Measurements from ENCODE around the gene PODN. TPM values are rescaled to one million over a fixed set of nuclear protein-coding genes. Genes with fewer than 3 reads are reported as not detected.
A peak's percentile ranks its signal among the peaks of the same experiment; 100 is the strongest.

PODN gene
- total and polyA plus RNA-seq, 2 of the 4 experiments (the other 2 are of a cell fraction): 0.54 to 6.2 TPM

GRCh38 chr1:53126495-53126894, 64.5 kb downstream of the PODN start:
- Histone ChIP-seq H4K8ac (ENCODE audit: low read depth in 2 of 2, low read length in 2 of 2) (peak overlapping the region in 1 of 2 experiments; percentile 64; a peak in 2 of 4 replicates), H3K36me3 (ENCODE audit: control insufficient read depth, insufficient read depth, low read length) (no peaks in the 10 kb centered on the region), H3K56ac (ENCODE audit: extremely low read depth, insufficient read depth, low read length) (no peak overlapping the region), H3K4ac (ENCODE audit: low read depth, low read length) (no peak overlapping the region), H2BK5ac (ENCODE audit: low read depth, low read length, poor library complexity, severe bottlenecking) (no peak overlapping the region), H3K14ac (replicated peaks; ENCODE audit: low read depth, low read length) (no peak overlapping the region), H2BK20ac (ENCODE audit: low read depth, low read length) (peak overlapping the region; percentile 28), H4K91ac (ENCODE audit: insufficient read depth, low read depth, low read length) (peak overlapping the region; percentile 67; the same call in 1 of the 2 replicates), H2AFZ (replicated peaks; ENCODE audit: low read length, poor library complexity) (no peak overlapping the region), H4K5ac (ENCODE audit: low read depth, low read length) (no peak overlapping the region), H3K79me1 (ENCODE audit: low read depth in 1 of 2, low read length in 2 of 2) (no peaks in the 10 kb centered on the region), H2BK15ac (ENCODE audit: low read depth, low read length) (peak overlapping the region; percentile 5; the same call in 1 of the 3 replicates), H3K9me1 (ENCODE audit: insufficient read depth, low read length) (peaks cover 24% of the 10 kb centered on the region), H3K4me2 (ENCODE audit: low read depth, low read length) (no peak overlapping the region), H3K27ac (ENCODE audit: insufficient read depth, low read length) (no peak overlapping the region), H3K27me3 (ENCODE audit: control insufficient read depth, insufficient read depth, low read length) (no peaks in the 10 kb centered on the region), H2AK5ac (ENCODE audit: low read depth, low read length) (no peak overlapping the region), H3K9me3 (ENCODE audit: control insufficient read depth, insufficient read depth, low read length) (no peaks in the 10 kb centered on the region), H3K23ac (ENCODE audit: low read depth, low read length) (no peak overlapping the region), H3K18ac (ENCODE audit: low read depth, low read length) (peak overlapping the region; percentile 83; the same call in 1 of the 2 replicates), H2BK120ac (ENCODE audit: low read depth, low read length) (peak overlapping the region; percentile 81), H2AK9ac (replicated peaks; ENCODE audit: low read depth, low read length, poor library complexity) (no peak overlapping the region), H3K9ac (ENCODE audit: low read depth, low read length) (no peak overlapping the region), H3K4me1 (ENCODE audit: control insufficient read depth, insufficient read depth, low read length) (peaks cover 41% of the 10 kb centered on the region), H4K20me1 (ENCODE audit: insufficient read depth, low read length) (no peaks in the 10 kb centered on the region), H3K4me3 (ENCODE audit: insufficient read depth, low read depth, low read length) (no peak overlapping the region)
- ATAC-seq (ENCODE audit: low read depth) (no peak), DNase-seq (no peak)
- POLR2A ChIA-PET (ENCODE audit: unreplicated experiment): no interaction called here
- no peak for TF ChIP-seq CEBPB (IDR thresholded peaks at IDR 0.05; ENCODE audit: low read depth, low read length)
- TF ChIP-seq SMC3 (IDR thresholded peaks at IDR 0.05; ENCODE audit: low read depth, low read length): no peak
- TF ChIP-seq BHLHE40 (IDR thresholded peaks at IDR 0.05; ENCODE audit: low read depth, low read length): no peak
- TF ChIP-seq FOS (IDR thresholded peaks at IDR 0.05; ENCODE audit: low read depth, low read length): no peak
- dilution Hi-C loops (cut with HindIII; ENCODE audit: low sequenced_read_pairs, unreplicated experiment) (no loop called here), intact Hi-C loops (cut with micrococcal nuclease) (no loop called here), in situ Hi-C loops (cut with MboI; ENCODE audit: low sequenced_read_pairs) (no loop called here)
- no CpG with 5 or more reads among the region's 1 CpG for WGBS, 2 experiments (ENCODE audit: extremely low coverage in 2 of 2, insufficient read length in 1 of 2)
- CTCF ChIA-PET: no interaction called here
- no TSS peak for BruUV-seq (replicated peaks)
